ENCODE results near the gene TGM3.

Gene TGM3

GRCh38 chr20:2365091-2365490 is 69.3 kb downstream of the TGM3 start:
- Histone ChIP-seq H3K14ac (ENCODE audit: low read length) (no peak overlapping the region), H2AFZ (ENCODE audit: low read length) (no peak overlapping the region), H4K91ac (ENCODE audit: low read depth, low read length, poor library complexity) (no peak overlapping the region), H3K27me3 (ENCODE audit: control insufficient read depth in 3 of 3, insufficient read depth in 3 of 3, low read depth in 1 of 3, low read length in 3 of 3) (no peaks in the 10 kb centered on the region), H3K4me3 (ENCODE audit: low read length in 2 of 2) (no peak overlapping the region), H2BK12ac (ENCODE audit: low read length) (no peak overlapping the region), H4K8ac (ENCODE audit: low read depth, low read length) (no peak overlapping the region), H3K4me1 (ENCODE audit: control insufficient read depth in 2 of 2, insufficient read depth in 1 of 2, low read depth in 1 of 2, low read length in 2 of 2) (no peaks in the 10 kb centered on the region), H3K18ac (ENCODE audit: low read length) (no peak overlapping the region), H3K27ac (replicated peaks; ENCODE audit: low read length) (no peak overlapping the region), H3K23ac (ENCODE audit: low read depth, low read length, poor library complexity) (no peak overlapping the region), H2BK120ac (ENCODE audit: low read depth, low read length) (no peak overlapping the region), H2BK15ac (ENCODE audit: low read length) (no peak overlapping the region), H3K9me3 (replicated peaks in 1 of 2; ENCODE audit: control insufficient read depth in 2 of 2, insufficient read depth in 1 of 2, low read depth in 1 of 2, low read length in 2 of 2) (peaks cover 0 to 2% of the 10 kb centered on the region in 2 donors), H3K4ac (ENCODE audit: low read length) (no peak overlapping the region), H2AK5ac (ENCODE audit: low read depth, low read length) (no peak overlapping the region), H2BK5ac (ENCODE audit: low read length) (no peak overlapping the region), H3K36me3 (replicated peaks in 1 of 2; ENCODE audit: control insufficient read depth in 2 of 2, insufficient read depth in 2 of 2, low read length in 2 of 2) (no peaks in the 10 kb centered on the region), H3K79me1 (ENCODE audit: low read depth, low read length) (no peaks in the 10 kb centered on the region), H3K4me2 (ENCODE audit: insufficient read depth, low read length, poor library complexity, severe bottlenecking) (no peak overlapping the region), H3K9ac (ENCODE audit: low read depth, low read length, poor library complexity) (no peak overlapping the region)
- no peak for DNase-seq (ENCODE audit: low spot score)
- WGBS, 2 donors (ENCODE audit: extremely low coverage in 2 of 2, insufficient read length in 2 of 2, insufficient replicate concordance in 1 of 2) = no CpG with 5 or more reads among the region's 2 CpGs

GRCh38 chr20:2365666-2366065 is 69.9 kb downstream of the TGM3 start:
- Histone ChIP-seq H2BK15ac (ENCODE audit: low read length) (no peak overlapping the region), H4K91ac (ENCODE audit: low read depth, low read length, poor library complexity) (no peak overlapping the region), H3K14ac (ENCODE audit: low read length) (no peak overlapping the region), H3K36me3 (replicated peaks in 1 of 2; ENCODE audit: control insufficient read depth in 2 of 2, insufficient read depth in 2 of 2, low read length in 2 of 2) (no peaks in the 10 kb centered on the region), H3K18ac (ENCODE audit: low read length) (no peak overlapping the region), H2AK5ac (ENCODE audit: low read depth, low read length) (no peak overlapping the region), H3K4me2 (ENCODE audit: insufficient read depth, low read length, poor library complexity, severe bottlenecking) (no peak overlapping the region), H4K8ac (ENCODE audit: low read depth, low read length) (no peak overlapping the region), H2BK120ac (ENCODE audit: low read depth, low read length) (no peak overlapping the region), H3K9ac (ENCODE audit: low read depth, low read length, poor library complexity) (no peak overlapping the region), H2BK5ac (ENCODE audit: low read length) (no peak overlapping the region), H3K27ac (replicated peaks; ENCODE audit: low read length) (no peak overlapping the region), H3K27me3 (ENCODE audit: control insufficient read depth in 3 of 3, insufficient read depth in 3 of 3, low read depth in 1 of 3, low read length in 3 of 3) (no peaks in the 10 kb centered on the region), H3K79me1 (ENCODE audit: low read depth, low read length) (no peaks in the 10 kb centered on the region), H3K4me3 (ENCODE audit: low read length in 2 of 2) (no peak overlapping the region), H2BK12ac (ENCODE audit: low read length) (no peak overlapping the region), H3K4me1 (ENCODE audit: control insufficient read depth in 2 of 2, insufficient read depth in 1 of 2, low read depth in 1 of 2, low read length in 2 of 2) (no peaks in the 10 kb centered on the region), H2AFZ (ENCODE audit: low read length) (no peak overlapping the region), H3K9me3 (replicated peaks in 1 of 2; ENCODE audit: control insufficient read depth in 2 of 2, insufficient read depth in 1 of 2, low read depth in 1 of 2, low read length in 2 of 2) (peaks cover 0 to 2% of the 10 kb centered on the region in 2 donors), H3K4ac (ENCODE audit: low read length) (no peak overlapping the region), H3K23ac (ENCODE audit: low read depth, low read length, poor library complexity) (no peak overlapping the region)
- no peak for DNase-seq (ENCODE audit: low spot score)
- no CpG with 5 or more reads among the region's 3 CpGs for WGBS, 2 donors (ENCODE audit: extremely low coverage in 2 of 2, insufficient read length in 2 of 2, insufficient replicate concordance in 1 of 2)

GRCh38 chr20:2368621-2369020 is 72.8 kb downstream of the TGM3 start:
- H3K27me3 ChIP-seq (ENCODE audit: control insufficient read depth in 3 of 3, insufficient read depth in 3 of 3, low read depth in 1 of 3, low read length in 3 of 3) = no peaks in the 10 kb centered on the region
- DNase-seq (ENCODE audit: low spot score) = no peak
- H3K4me3 ChIP-seq (ENCODE audit: low read length in 2 of 2) = no peak overlapping the region
- no peak overlapping the region for H3K4me2 ChIP-seq (ENCODE audit: insufficient read depth, low read length, poor library complexity, severe bottlenecking)
- no peak overlapping the region for H3K23ac ChIP-seq (ENCODE audit: low read depth, low read length, poor library complexity)
- no peak overlapping the region for H2BK5ac ChIP-seq (ENCODE audit: low read length)
- H4K91ac ChIP-seq (ENCODE audit: low read depth, low read length, poor library complexity) = no peak overlapping the region
- H2BK12ac ChIP-seq (ENCODE audit: low read length) = no peak overlapping the region
- no peak overlapping the region for H4K8ac ChIP-seq (ENCODE audit: low read depth, low read length)
- H3K4ac ChIP-seq (ENCODE audit: low read length) = no peak overlapping the region
- H3K4me1 ChIP-seq (ENCODE audit: control insufficient read depth in 2 of 2, insufficient read depth in 1 of 2, low read depth in 1 of 2, low read length in 2 of 2) = no peaks in the 10 kb centered on the region
- H3K36me3 ChIP-seq (replicated peaks in 1 of 2; ENCODE audit: control insufficient read depth in 2 of 2, insufficient read depth in 2 of 2, low read length in 2 of 2) = no peaks in the 10 kb centered on the region
- no peaks in the 10 kb centered on the region for H3K79me1 ChIP-seq (ENCODE audit: low read depth, low read length)
- no peak overlapping the region for H2AK5ac ChIP-seq (ENCODE audit: low read depth, low read length)
- H3K14ac ChIP-seq (ENCODE audit: low read length) = no peak overlapping the region
- H2AFZ ChIP-seq (ENCODE audit: low read length) = no peak overlapping the region
- H3K9me3 ChIP-seq (replicated peaks in 1 of 2; ENCODE audit: control insufficient read depth in 2 of 2, insufficient read depth in 1 of 2, low read depth in 1 of 2, low read length in 2 of 2) = no peaks in the 10 kb centered on the region
- no peak overlapping the region for H3K18ac ChIP-seq (ENCODE audit: low read length)
- H3K9ac ChIP-seq (ENCODE audit: low read depth, low read length, poor library complexity) = no peak overlapping the region
- no peak overlapping the region for H2BK120ac ChIP-seq (ENCODE audit: low read depth, low read length)
- no peak overlapping the region for H3K27ac ChIP-seq (replicated peaks; ENCODE audit: low read length)
- H2BK15ac ChIP-seq (ENCODE audit: low read length) = no peak overlapping the region
- no CpG with 5 or more reads among the region's 1 CpG for WGBS, 2 donors (ENCODE audit: extremely low coverage in 2 of 2, insufficient read length in 2 of 2, insufficient replicate concordance in 1 of 2)

- Histone ChIP-seq H3K14ac (ENCODE audit: low read length) (no peak overlapping the region), H2BK5ac (ENCODE audit: low read length) (no peak overlapping the region), H3K27ac (replicated peaks; ENCODE audit: low read length) (no peak overlapping the region), H3K9ac (ENCODE audit: low read depth, low read length, poor library complexity) (no peak overlapping the region), H3K18ac (ENCODE audit: low read length) (no peak overlapping the region), H3K36me3 (replicated peaks in 1 of 2; ENCODE audit: control insufficient read depth in 2 of 2, insufficient read depth in 2 of 2, low read length in 2 of 2) (no peaks in the 10 kb centered on the region), H4K8ac (ENCODE audit: low read depth, low read length) (no peak overlapping the region), H4K91ac (ENCODE audit: low read depth, low read length, poor library complexity) (no peak overlapping the region), H2BK120ac (ENCODE audit: low read depth, low read length) (no peak overlapping the region), H2AK5ac (ENCODE audit: low read depth, low read length) (no peak overlapping the region), H2AFZ (ENCODE audit: low read length) (no peak overlapping the region), H2BK12ac (ENCODE audit: low read length) (no peak overlapping the region), H3K9me3 (replicated peaks in 1 of 2; ENCODE audit: control insufficient read depth in 2 of 2, insufficient read depth in 1 of 2, low read depth in 1 of 2, low read length in 2 of 2) (no peaks in the 10 kb centered on the region), H3K4me2 (ENCODE audit: insufficient read depth, low read length, poor library complexity, severe bottlenecking) (no peak overlapping the region), H3K27me3 (ENCODE audit: control insufficient read depth in 3 of 3, insufficient read depth in 3 of 3, low read depth in 1 of 3, low read length in 3 of 3) (peaks cover 0 to 7% (median 0%) of the 10 kb centered on the region in 3 experiments), H3K4ac (ENCODE audit: low read length) (no peak overlapping the region), H3K4me1 (ENCODE audit: control insufficient read depth in 2 of 2, insufficient read depth in 1 of 2, low read depth in 1 of 2, low read length in 2 of 2) (no peaks in the 10 kb centered on the region), H3K4me3 (ENCODE audit: low read length in 2 of 2) (no peak overlapping the region), H3K79me1 (ENCODE audit: low read depth, low read length) (no peaks in the 10 kb centered on the region), H3K23ac (ENCODE audit: low read depth, low read length, poor library complexity) (no peak overlapping the region), H2BK15ac (ENCODE audit: low read length) (no peak overlapping the region)
- DNase-seq (ENCODE audit: low spot score) = no peak
These were observed 77.3 kb downstream of the TGM3 start for GRCh38 chr20:2373098-2373497.
